Measurements from ENCODE around the gene SP2.

DNA sequence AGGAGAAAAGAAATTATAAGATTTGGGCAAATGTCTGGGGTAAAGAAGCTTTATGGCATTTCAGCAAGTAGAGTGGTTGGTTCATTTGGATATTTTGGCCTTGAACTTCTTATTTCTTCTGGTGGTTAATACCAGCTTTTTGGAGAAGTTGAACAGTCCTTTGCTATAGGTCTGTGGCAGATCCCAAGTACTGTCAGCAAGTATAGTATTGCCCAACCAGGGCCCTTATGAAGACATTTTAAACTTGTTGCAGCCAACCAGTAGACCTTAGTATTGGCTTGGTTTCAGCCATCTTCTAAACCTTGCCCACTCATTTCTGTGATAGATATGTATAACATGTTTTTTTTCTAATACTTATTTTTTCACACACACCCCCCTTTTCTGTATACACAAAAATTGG lies 2.2 kb downstream of the SP2 start:
- TF ChIP-seq, protein P1, sequence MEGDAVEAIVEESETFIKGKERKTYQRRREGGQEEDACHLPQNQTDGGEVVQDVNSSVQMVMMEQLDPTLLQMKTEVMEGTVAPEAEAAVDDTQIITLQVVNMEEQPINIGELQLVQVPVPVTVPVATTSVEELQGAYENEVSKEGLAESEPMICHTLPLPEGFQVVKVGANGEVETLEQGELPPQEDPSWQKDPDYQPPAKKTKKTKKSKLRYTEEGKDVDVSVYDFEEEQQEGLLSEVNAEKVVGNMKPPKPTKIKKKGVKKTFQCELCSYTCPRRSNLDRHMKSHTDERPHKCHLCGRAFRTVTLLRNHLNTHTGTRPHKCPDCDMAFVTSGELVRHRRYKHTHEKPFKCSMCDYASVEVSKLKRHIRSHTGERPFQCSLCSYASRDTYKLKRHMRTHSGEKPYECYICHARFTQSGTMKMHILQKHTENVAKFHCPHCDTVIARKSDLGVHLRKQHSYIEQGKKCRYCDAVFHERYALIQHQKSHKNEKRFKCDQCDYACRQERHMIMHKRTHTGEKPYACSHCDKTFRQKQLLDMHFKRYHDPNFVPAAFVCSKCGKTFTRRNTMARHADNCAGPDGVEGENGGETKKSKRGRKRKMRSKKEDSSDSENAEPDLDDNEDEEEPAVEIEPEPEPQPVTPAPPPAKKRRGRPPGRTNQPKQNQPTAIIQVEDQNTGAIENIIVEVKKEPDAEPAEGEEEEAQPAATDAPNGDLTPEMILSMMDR (IDR thresholded peaks at IDR 0.05), result no peak
- TF ChIP-seq POLR2A (IDR thresholded peaks at IDR 0.05) (no peak), POLR2AphosphoS5 (IDR thresholded peaks at IDR 0.05) (no peak)

Data from prostate gland (tissue), 2 donors.